ENCODE measurements around the gene GCGR. TPM values are rescaled to one million over a fixed set of nuclear protein-coding genes. Genes with fewer than 3 reads are reported as not detected.

Gene GCGR
- total RNA-seq, 1 donor from 2014 or later, result not detected

- peak; percentile 47 for DNase-seq (ENCODE audit: low read depth)
- TF ChIP-seq CTCF (IDR thresholded peaks at IDR 0.05; ENCODE audit: insufficient read depth, low read length, poor library complexity, severe bottlenecking), result no peak
- H3K27me3 ChIP-seq (ENCODE audit: control insufficient read depth, insufficient read depth, low read length), result peaks cover 25% of the 10 kb centered on the region
- H3K4me3 ChIP-seq (ENCODE audit: low read depth, low read length), result no peak overlapping the region
- no peaks in the 10 kb centered on the region for H3K36me3 ChIP-seq (ENCODE audit: control insufficient read depth, insufficient read depth, low read length)
These were observed 11.0 kb downstream of the GCGR start for GRCh38 chr17:81814748-81815645.

GRCh38 chr17:81815646-81815986 lies 11.7 kb downstream of the GCGR start:
- H3K36me3 ChIP-seq (ENCODE audit: control insufficient read depth, insufficient read depth, low read length), result no peaks in the 10 kb centered on the region
- no peak for TF ChIP-seq CTCF (IDR thresholded peaks at IDR 0.05; ENCODE audit: insufficient read depth, low read length, poor library complexity, severe bottlenecking)
- H3K4me3 ChIP-seq (ENCODE audit: low read depth, low read length), result no peak overlapping the region
- no peak for DNase-seq (ENCODE audit: low read depth)
- H3K27me3 ChIP-seq (ENCODE audit: control insufficient read depth, insufficient read depth, low read length), result peaks cover 19% of the 10 kb centered on the region

- DNase-seq (ENCODE audit: low read depth), result no peak
- no peak for TF ChIP-seq CTCF (IDR thresholded peaks at IDR 0.05; ENCODE audit: insufficient read depth, low read length, poor library complexity, severe bottlenecking)
- Histone ChIP-seq H3K36me3 (ENCODE audit: control insufficient read depth, insufficient read depth, low read length) (peaks cover 1% of the 10 kb centered on the region), H3K4me3 (ENCODE audit: low read depth, low read length) (no peak overlapping the region), H3K27me3 (ENCODE audit: control insufficient read depth, insufficient read depth, low read length) (peaks cover 9% of the 10 kb centered on the region)
These were observed 13.8 kb downstream of the GCGR start for GRCh38 chr17:81817758-81818147.

- no peak for DNase-seq (ENCODE audit: low read depth)
- H3K4me3 ChIP-seq (ENCODE audit: low read depth, low read length), result no peak overlapping the region
- TF ChIP-seq CTCF (IDR thresholded peaks at IDR 0.05; ENCODE audit: insufficient read depth, low read length, poor library complexity, severe bottlenecking), result no peak
- peaks cover 9% of the 10 kb centered on the region for H3K27me3 ChIP-seq (ENCODE audit: control insufficient read depth, insufficient read depth, low read length)
- H3K36me3 ChIP-seq (ENCODE audit: control insufficient read depth, insufficient read depth, low read length), result peaks cover 1% of the 10 kb centered on the region
These were observed 15.8 kb downstream of the GCGR start for GRCh38 chr17:81819708-81820107.

- peaks cover 9% of the 10 kb centered on the region for H3K27me3 ChIP-seq (ENCODE audit: control insufficient read depth, insufficient read depth, low read length)
- DNase-seq (ENCODE audit: low read depth), result no peak
- peaks cover 1% of the 10 kb centered on the region for H3K36me3 ChIP-seq (ENCODE audit: control insufficient read depth, insufficient read depth, low read length)
- no peak overlapping the region for H3K4me3 ChIP-seq (ENCODE audit: low read depth, low read length)
- TF ChIP-seq CTCF (IDR thresholded peaks at IDR 0.05; ENCODE audit: insufficient read depth, low read length, poor library complexity, severe bottlenecking), result no peak
These were observed 17.2 kb downstream of the GCGR start for GRCh38 chr17:81821147-81821546.
